ENCODE results near the gene LRFN5. TPM values are rescaled to one million over a fixed set of nuclear protein-coding genes. Genes with fewer than 3 reads are reported as not detected.

LRFN5 gene
- total and polyA plus RNA-seq, 10 of the 15 experiments (the other 5 are each of a cell fraction or from before 2014, with no cell fraction given): 0.06 to 1.2 TPM; not detected in 8

DNA sequence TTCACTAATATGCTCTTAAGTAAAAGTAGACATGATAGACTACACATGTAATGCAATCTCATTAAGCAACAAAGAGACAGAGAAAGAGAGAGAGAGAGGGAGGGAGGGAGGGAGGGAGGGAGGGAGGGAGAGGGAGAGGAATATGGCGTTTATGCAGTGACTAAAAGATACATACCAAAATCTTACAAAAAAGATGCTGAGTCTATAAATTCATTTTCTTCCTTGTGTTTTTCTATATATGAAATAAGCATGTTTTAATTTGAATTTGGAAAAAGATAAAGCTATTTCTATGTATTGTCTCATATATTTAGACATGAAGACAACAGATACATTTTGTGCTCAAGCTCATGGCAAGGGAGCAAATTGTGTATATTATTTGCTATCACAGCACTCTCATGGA, 44.1 kb downstream of the LRFN5 start:
- Histone ChIP-seq H4K20me1 (ENCODE audit: control insufficient read depth, insufficient read depth) (no peaks in the 10 kb centered on the region), H3K79me2 (ENCODE audit: control insufficient read depth, insufficient read depth, low read length) (no peaks in the 10 kb centered on the region), H3K27me3 (replicated peaks in 1 of 2; ENCODE audit: control insufficient read depth in 2 of 2, insufficient read depth in 2 of 2, low read length in 1 of 2) (no peaks in the 10 kb centered on the region), H3K27ac (ENCODE audit: control insufficient read depth, insufficient read depth) (no peak overlapping the region), H3K4me2 (ENCODE audit: control insufficient read depth, insufficient read depth) (no peak overlapping the region), H3K9me3 (replicated peaks; ENCODE audit: control insufficient read depth, insufficient read depth, low read length) (no peaks in the 10 kb centered on the region), H3K9ac (ENCODE audit: control insufficient read depth, insufficient read depth, low read length) (no peak overlapping the region), H3K4me3 (no peak overlapping the region), H3K4me1 (ENCODE audit: control insufficient read depth, insufficient read depth, low read length) (no peaks in the 10 kb centered on the region), H3K36me3 (ENCODE audit: control insufficient read depth in 2 of 2, insufficient read depth in 2 of 2, low read length in 1 of 2) (no peaks in the 10 kb centered on the region), H2AFZ (ENCODE audit: control insufficient read depth, low read depth, low read length) (no peak overlapping the region)
- in situ Hi-C loops (cut with MboI) (no loop called here), intact Hi-C loops (cut with micrococcal nuclease; ENCODE audit: unreplicated experiment) (no loop called here)
- no peak for FAIRE-seq
- DNase-seq (ENCODE audit: low read depth, low spot score): no peak
- no TSS peak for BruUV-seq (replicated peaks)
- no peak for ATAC-seq
- ChIA-PET SMC1A (ENCODE audit: uncharacterized antibody, unreplicated experiment) (no interaction called here), RAD21 (ENCODE audit: unreplicated experiment) (interaction anchor here (0.7 kb wide), 1 partner anchor 895 kb away, joined by 3 read pairs; no protein-coding TSS in a partner anchor), POLR2A (no interaction called here), CTCF (no interaction called here)
- WGBS (ENCODE audit: insufficient coverage, insufficient replicate concordance, low lambda C conversion rate, missing lambda C conversion rate): 40% methylated on average over 1 of the region's 1 CpG
- no peak for TF ChIP-seq ZNF217 (IDR thresholded peaks at IDR 0.05)
- no peak for TF ChIP-seq ZBTB33 (IDR thresholded peaks at IDR 0.05)
- no peak for TF ChIP-seq ZNF592 (IDR thresholded peaks at IDR 0.05)
- TF ChIP-seq, protein P1, sequence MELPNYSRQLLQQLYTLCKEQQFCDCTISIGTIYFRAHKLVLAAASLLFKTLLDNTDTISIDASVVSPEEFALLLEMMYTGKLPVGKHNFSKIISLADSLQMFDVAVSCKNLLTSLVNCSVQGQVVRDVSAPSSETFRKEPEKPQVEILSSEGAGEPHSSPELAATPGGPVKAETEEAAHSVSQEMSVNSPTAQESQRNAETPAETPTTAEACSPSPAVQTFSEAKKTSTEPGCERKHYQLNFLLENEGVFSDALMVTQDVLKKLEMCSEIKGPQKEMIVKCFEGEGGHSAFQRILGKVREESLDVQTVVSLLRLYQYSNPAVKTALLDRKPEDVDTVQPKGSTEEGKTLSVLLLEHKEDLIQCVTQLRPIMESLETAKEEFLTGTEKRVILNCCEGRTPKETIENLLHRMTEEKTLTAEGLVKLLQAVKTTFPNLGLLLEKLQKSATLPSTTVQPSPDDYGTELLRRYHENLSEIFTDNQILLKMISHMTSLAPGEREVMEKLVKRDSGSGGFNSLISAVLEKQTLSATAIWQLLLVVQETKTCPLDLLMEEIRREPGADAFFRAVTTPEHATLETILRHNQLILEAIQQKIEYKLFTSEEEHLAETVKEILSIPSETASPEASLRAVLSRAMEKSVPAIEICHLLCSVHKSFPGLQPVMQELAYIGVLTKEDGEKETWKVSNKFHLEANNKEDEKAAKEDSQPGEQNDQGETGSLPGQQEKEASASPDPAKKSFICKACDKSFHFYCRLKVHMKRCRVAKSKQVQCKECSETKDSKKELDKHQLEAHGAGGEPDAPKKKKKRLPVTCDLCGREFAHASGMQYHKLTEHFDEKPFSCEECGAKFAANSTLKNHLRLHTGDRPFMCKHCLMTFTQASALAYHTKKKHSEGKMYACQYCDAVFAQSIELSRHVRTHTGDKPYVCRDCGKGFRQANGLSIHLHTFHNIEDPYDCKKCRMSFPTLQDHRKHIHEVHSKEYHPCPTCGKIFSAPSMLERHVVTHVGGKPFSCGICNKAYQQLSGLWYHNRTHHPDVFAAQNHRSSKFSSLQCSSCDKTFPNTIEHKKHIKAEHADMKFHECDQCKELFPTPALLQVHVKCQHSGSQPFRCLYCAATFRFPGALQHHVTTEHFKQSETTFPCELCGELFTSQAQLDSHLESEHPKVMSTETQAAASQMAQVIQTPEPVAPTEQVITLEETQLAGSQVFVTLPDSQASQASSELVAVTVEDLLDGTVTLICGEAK (IDR thresholded peaks at IDR 0.05; ENCODE audit: borderline replicate concordance): no peak
- TF ChIP-seq, protein P2, sequence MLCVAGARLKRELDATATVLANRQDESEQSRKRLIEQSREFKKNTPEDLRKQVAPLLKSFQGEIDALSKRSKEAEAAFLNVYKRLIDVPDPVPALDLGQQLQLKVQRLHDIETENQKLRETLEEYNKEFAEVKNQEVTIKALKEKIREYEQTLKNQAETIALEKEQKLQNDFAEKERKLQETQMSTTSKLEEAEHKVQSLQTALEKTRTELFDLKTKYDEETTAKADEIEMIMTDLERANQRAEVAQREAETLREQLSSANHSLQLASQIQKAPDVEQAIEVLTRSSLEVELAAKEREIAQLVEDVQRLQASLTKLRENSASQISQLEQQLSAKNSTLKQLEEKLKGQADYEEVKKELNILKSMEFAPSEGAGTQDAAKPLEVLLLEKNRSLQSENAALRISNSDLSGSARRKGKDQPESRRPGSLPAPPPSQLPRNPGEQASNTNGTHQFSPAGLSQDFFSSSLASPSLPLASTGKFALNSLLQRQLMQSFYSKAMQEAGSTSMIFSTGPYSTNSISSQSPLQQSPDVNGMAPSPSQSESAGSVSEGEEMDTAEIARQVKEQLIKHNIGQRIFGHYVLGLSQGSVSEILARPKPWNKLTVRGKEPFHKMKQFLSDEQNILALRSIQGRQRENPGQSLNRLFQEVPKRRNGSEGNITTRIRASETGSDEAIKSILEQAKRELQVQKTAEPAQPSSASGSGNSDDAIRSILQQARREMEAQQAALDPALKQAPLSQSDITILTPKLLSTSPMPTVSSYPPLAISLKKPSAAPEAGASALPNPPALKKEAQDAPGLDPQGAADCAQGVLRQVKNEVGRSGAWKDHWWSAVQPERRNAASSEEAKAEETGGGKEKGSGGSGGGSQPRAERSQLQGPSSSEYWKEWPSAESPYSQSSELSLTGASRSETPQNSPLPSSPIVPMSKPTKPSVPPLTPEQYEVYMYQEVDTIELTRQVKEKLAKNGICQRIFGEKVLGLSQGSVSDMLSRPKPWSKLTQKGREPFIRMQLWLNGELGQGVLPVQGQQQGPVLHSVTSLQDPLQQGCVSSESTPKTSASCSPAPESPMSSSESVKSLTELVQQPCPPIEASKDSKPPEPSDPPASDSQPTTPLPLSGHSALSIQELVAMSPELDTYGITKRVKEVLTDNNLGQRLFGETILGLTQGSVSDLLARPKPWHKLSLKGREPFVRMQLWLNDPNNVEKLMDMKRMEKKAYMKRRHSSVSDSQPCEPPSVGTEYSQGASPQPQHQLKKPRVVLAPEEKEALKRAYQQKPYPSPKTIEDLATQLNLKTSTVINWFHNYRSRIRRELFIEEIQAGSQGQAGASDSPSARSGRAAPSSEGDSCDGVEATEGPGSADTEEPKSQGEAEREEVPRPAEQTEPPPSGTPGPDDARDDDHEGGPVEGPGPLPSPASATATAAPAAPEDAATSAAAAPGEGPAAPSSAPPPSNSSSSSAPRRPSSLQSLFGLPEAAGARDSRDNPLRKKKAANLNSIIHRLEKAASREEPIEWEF (IDR thresholded peaks at IDR 0.05; ENCODE audit: insufficient replicate concordance, low read depth, low read length): no peak
- no peak for TF ChIP-seq RAD51 (IDR thresholded peaks at IDR 0.05)

Measured in GM12878 (cell line).